Cardiac fibroblast (primary cell): ENCODE results near the gene RND1.
"Not testable (repeated sequence)": the region's sequence is repeated elsewhere in the genome, so short reads cannot be mapped to it uniquely, and the experiment has no call there.

Experiments
- DNase-seq, 2 donors: peaks; one replicate each; pipeline versions ENCODE4 v3.0.0 to v3.0.0-alpha.2; 2010; ENCODE audit warnings: low read depth in 2 of 2
- H3K4me3 ChIP-seq, 2 donors: replicated peaks in 1 of 2; 1 replicate in 1 of 2; 2 replicates in 1 of 2; pipeline ENCODE4 v1.5.1; 2011; ENCODE audit warnings: low read depth in 2 of 2, low read length in 2 of 2, mild to moderate bottlenecking in 2 of 2, moderate library complexity in 1 of 2
- CTCF ChIP-seq: IDR thresholded peaks from one replicate; pipeline ENCODE4 v1.5.1; 2011; ENCODE audit warnings: low read depth, mild to moderate bottlenecking, low read length, inconsistent platforms

The RND1 gene

GRCh38 chr12:48869191-48869590 lies 3.5 kb upstream of the RND1 start:
- TF ChIP-seq CTCF: no peak
- no peak overlapping the region for H3K4me3 ChIP-seq
- DNase-seq: no peak

- H3K4me3 ChIP-seq: no peak overlapping the region
- peak in 1 of 2 donors; percentile 42 for DNase-seq
- TF ChIP-seq CTCF: no peak
Measured at GRCh38 chr12:48868451-48868850, 2.8 kb upstream of the RND1 start.

GRCh38 chr12:48866052-48866711 lies 512 bp upstream of the RND1 start:
- TF ChIP-seq CTCF: no peak
- H3K4me3 ChIP-seq: peak overlapping the region in 1 of 2 donors; percentile 66
- no peak for DNase-seq

GRCh38 chr12:48863291-48863690 lies 2.4 kb downstream of the RND1 start:
- H3K4me3 ChIP-seq: no peak overlapping the region
- DNase-seq: no peak
- no peak for TF ChIP-seq CTCF

GRCh38 chr12:48862760-48863159 lies 2.9 kb downstream of the RND1 start:
- DNase-seq: no peak
- no peak for TF ChIP-seq CTCF
- H3K4me3 ChIP-seq: no peak overlapping the region

GRCh38 chr12:48861111-48861510 lies 4.6 kb downstream of the RND1 start:
- no peak overlapping the region for H3K4me3 ChIP-seq
- DNase-seq: no peak
- no peak for TF ChIP-seq CTCF

- not testable (repeated sequence) for DNase-seq, H3K4me3 ChIP-seq
Measured at GRCh38 chr12:48860236-48860635, 5.4 kb downstream of the RND1 start.
